Lung (tissue), 12 donors: Measurements from ENCODE around the gene STK32B. TPM values are rescaled to one million over a fixed set of nuclear protein-coding genes. Genes with fewer than 3 reads are reported as not detected.

Experiments
- ATAC-seq: fragments of 200-7000 bp; cut with Tn5 transposase; one replicate; pipeline ENCODE4 v1.9.1; 2020; ENCODE audit warnings: moderate number of reproducible peaks; ENCODE audit not compliant: insufficient read depth, low FRiP score
- DNase-seq, 3 donors: peaks; one replicate each; pipeline ENCODE4 v3.0.0-alpha.2; 2013 to 2017
- H3K27ac ChIP-seq, 2 donors: one replicate each; pipeline ENCODE4 v1.5.1; 2013; ENCODE audit warnings: mild to moderate bottlenecking in 2 of 2, moderate library complexity in 2 of 2, control low read depth in 1 of 2, inconsistent platforms in 1 of 2, low read depth in 1 of 2, low read length in 1 of 2
- H3K27me3 ChIP-seq, 3 donors: one replicate each; pipeline ENCODE4 v1.5.1; 2013; ENCODE audit warnings: low read length in 2 of 3; ENCODE audit not compliant: control insufficient read depth in 3 of 3, insufficient read depth in 3 of 3
- H3K36me3 ChIP-seq, 4 donors: one replicate each; pipeline ENCODE4 v1.5.1; 2013; ENCODE audit warnings: low read length in 4 of 4, mild to moderate bottlenecking in 1 of 4, moderate library complexity in 1 of 4; ENCODE audit not compliant: control insufficient read depth in 4 of 4, insufficient read depth in 4 of 4
- H3K4me1 ChIP-seq, 5 donors: one replicate each; pipeline ENCODE4 v1.5.1; 2013; ENCODE audit warnings: low read length in 5 of 5, mild to moderate bottlenecking in 2 of 5, moderate library complexity in 1 of 5; ENCODE audit not compliant: control insufficient read depth in 5 of 5, insufficient read depth in 5 of 5
- H3K4me3 ChIP-seq: one replicate; pipeline ENCODE4 v1.5.1; 2013; ENCODE audit warnings: mild to moderate bottlenecking, control low read depth, moderate library complexity
- H3K9ac ChIP-seq, 2 donors: one replicate each; pipeline ENCODE4 v1.5.1; 2013; ENCODE audit warnings: low read length in 2 of 2, control low read depth in 1 of 2; ENCODE audit not compliant: insufficient read depth in 1 of 2
- H3K9me3 ChIP-seq, 4 donors: one replicate each; pipeline ENCODE4 v1.5.1; 2013; ENCODE audit warnings: low read length in 3 of 4, mild to moderate bottlenecking in 1 of 4, moderate library complexity in 1 of 4; ENCODE audit not compliant: control insufficient read depth in 4 of 4, insufficient read depth in 3 of 4
- WGBS, 2 donors: extraction: QIAGEN DNeasy Blood & Tissue Kit; methylation state at CpG; one replicate each; pipeline ENCODE4 v1.1.7; 2013; 5-methylcytosine and 5-hydroxymethylcytosine counted together
- polyA plus RNA-seq, 2 donors: library from polyadenylated mRNA; stranded (reverse); fragments of 200-250 nt; gene quantifications; one replicate each; pipeline ENCODE4 v1.2.1, GENCODE V29; 2013
- total RNA-seq, 2 donors: library from RNA; depleted of rRNA in 1 of 2; stranded (reverse); fragments of >200 nt in 1 of 2; gene quantifications; one replicate each; pipeline ENCODE4 v1.2.1, GENCODE V29; 2014 to 2021
- TF ChIP-seq, protein P1 (sequence below): IDR thresholded peaks from 2 replicates; pipeline ENCODE4 v1.5.1; 2012; ENCODE audit warnings: mild to moderate bottlenecking; ENCODE audit errors: control extremely low read depth, extremely low read depth
- donor health status: control.
- donor health status: control.
- donor health status: Bipolar disorder and iron deficiency.
- donor health status: healthy.
- donor health status: DM: yes; HTN: yes; CAD: no.

STK32B gene
- total and polyA plus RNA-seq, 4 donors: 0.29 to 2.2 (median 1.4) TPM

DNA sequence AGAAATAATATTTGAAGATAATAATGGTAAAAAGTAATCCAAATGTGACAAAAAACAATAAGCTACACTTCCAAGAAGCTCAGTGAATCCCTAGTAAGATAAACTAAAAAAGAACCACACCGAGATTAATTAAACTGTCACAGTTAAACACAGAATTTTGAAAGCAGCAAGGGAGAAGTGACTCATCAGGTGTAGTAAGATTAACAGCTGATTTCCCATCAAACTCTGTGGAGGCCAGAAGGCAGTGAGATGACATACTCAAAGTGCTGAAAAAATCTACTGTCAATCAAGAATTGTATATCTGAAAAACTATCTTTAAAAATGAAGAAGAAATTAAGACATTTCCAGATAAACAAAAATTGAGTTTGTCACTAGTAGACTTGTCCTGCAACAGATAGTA is 35.3 kb downstream of the STK32B start:
- no peaks in the 10 kb centered on the region for H3K27me3 ChIP-seq
- H3K4me1 ChIP-seq: no peaks in the 10 kb centered on the region
- no peak overlapping the region for H3K4me3 ChIP-seq
- ATAC-seq: no peak
- no peak overlapping the region for H3K27ac ChIP-seq
- no peak overlapping the region for H3K9ac ChIP-seq
- TF ChIP-seq, protein P1, sequence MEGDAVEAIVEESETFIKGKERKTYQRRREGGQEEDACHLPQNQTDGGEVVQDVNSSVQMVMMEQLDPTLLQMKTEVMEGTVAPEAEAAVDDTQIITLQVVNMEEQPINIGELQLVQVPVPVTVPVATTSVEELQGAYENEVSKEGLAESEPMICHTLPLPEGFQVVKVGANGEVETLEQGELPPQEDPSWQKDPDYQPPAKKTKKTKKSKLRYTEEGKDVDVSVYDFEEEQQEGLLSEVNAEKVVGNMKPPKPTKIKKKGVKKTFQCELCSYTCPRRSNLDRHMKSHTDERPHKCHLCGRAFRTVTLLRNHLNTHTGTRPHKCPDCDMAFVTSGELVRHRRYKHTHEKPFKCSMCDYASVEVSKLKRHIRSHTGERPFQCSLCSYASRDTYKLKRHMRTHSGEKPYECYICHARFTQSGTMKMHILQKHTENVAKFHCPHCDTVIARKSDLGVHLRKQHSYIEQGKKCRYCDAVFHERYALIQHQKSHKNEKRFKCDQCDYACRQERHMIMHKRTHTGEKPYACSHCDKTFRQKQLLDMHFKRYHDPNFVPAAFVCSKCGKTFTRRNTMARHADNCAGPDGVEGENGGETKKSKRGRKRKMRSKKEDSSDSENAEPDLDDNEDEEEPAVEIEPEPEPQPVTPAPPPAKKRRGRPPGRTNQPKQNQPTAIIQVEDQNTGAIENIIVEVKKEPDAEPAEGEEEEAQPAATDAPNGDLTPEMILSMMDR: no peak
- H3K9me3 ChIP-seq: peaks cover 0 to 7% (median 5%) of the 10 kb centered on the region in 4 donors
- DNase-seq: no peak
- no peaks in the 10 kb centered on the region for H3K36me3 ChIP-seq
- WGBS, 2 donors: 90 to 94% methylated on average over 1 of the region's 1 CpG

DNA sequence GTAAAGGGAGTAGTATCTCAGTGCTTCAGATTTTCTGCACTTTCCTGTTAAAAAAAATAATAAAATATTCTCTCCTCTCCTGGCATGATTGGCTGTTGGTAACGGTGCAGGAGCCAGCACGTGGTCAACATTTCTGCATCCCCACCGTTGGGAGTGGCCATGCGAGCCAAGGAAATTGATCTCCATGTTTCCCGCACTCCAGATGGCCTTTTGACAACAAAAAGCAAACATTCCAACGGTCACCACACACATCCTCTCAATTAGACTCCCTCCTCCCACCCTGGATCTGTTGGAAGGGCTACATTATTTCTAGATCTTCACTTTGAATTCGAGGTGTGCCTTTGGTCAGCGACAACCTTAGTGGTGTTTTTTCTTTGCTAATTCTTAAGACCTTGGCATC is 45.0 kb downstream of the STK32B start:
- Histone ChIP-seq H3K4me1 (no peaks in the 10 kb centered on the region), H3K4me3 (no peak overlapping the region), H3K27me3 (peaks cover 0 to 2% (median 0%) of the 10 kb centered on the region in 3 donors), H3K36me3 (no peaks in the 10 kb centered on the region), H3K9ac (no peak overlapping the region), H3K9me3 (peaks cover 0 to 5% (median under 1%) of the 10 kb centered on the region in 4 donors), H3K27ac (no peak overlapping the region)
- no peak for ATAC-seq
- no peak for DNase-seq
- WGBS, 2 donors: 39 to 70% methylated on average over 8 of the region's 8 CpGs
- TF ChIP-seq, protein P1: no peak

DNA sequence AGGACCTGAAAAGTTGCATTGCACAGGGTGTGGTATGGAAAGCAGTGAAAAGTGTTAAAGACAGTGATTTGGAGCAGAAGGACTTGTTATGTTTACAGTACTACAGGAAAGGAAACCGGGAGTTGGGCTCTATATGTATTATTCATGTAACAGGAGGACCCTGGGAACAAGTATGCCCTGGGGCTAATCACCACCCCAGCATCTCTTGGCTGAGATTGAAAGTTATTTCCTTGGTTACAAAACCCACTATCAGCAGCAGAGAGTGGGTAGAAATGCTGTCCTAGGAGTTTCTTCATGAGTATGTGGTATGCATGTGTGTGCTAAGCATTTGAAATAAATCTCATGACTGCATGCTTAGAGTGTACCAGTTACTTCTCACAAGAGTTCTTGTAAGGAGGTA is 46.9 kb downstream of the STK32B start:
- no peak overlapping the region for H3K27ac ChIP-seq
- H3K36me3 ChIP-seq: no peaks in the 10 kb centered on the region
- H3K9ac ChIP-seq: no peak overlapping the region
- H3K27me3 ChIP-seq: peaks cover 0 to 2% (median 0%) of the 10 kb centered on the region in 3 donors
- ATAC-seq (no peak), DNase-seq (no peak)
- no peaks in the 10 kb centered on the region for H3K4me1 ChIP-seq
- 28 to 62% methylated on average over 1 of the region's 1 CpG for WGBS, 2 donors
- TF ChIP-seq, protein P1: no peak
- no peak overlapping the region for H3K4me3 ChIP-seq
- H3K9me3 ChIP-seq: peaks cover 0 to 5% (median under 1%) of the 10 kb centered on the region in 4 donors

DNA sequence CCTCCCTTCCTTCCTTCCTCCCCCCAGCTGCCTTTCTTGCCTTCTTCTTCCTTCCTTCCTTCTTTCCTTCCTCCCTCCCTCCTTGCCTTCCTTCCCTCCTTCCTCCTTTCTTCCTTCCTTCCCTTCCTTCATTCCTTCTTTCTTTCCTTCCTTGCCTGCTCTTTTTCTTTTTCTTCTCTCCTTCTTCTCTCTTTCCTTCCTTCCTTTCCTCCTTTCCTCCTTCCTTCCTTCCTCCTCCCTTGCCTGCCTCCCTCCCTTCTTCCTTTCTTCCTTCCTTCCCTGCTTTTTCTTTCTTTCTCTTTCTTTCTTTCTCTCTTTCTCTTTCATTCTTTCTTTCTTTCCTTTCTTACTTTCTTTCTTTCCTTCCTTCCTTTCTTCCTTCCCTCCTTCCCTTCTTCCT is 49.1 kb downstream of the STK32B start:
- Histone ChIP-seq H3K9me3 (peaks cover 0 to 5% (median under 1%) of the 10 kb centered on the region in 4 donors), H3K36me3 (no peaks in the 10 kb centered on the region), H3K4me3 (no peak overlapping the region), H3K9ac (no peak overlapping the region), H3K27me3 (peaks cover 0 to 7% (median 0%) of the 10 kb centered on the region in 3 donors), H3K4me1 (no peaks in the 10 kb centered on the region), H3K27ac (no peak overlapping the region)
- no peak for DNase-seq
- TF ChIP-seq, protein P1: no peak
- no peak for ATAC-seq
